ENCODE data around the gene TSHZ3. TPM values are rescaled to one million over a fixed set of nuclear protein-coding genes. Genes with fewer than 3 reads are reported as not detected.

TSHZ3 gene
- total and polyA plus RNA-seq, 4 donors, result 1.9 to 12.9 (median 7.0) TPM

GRCh38 chr19:31294189-31294588, 55.0 kb downstream of the TSHZ3 start:
- Histone ChIP-seq H3K4me3 (no peak overlapping the region), H3K27ac (ENCODE audit: low read depth in 1 of 2, low read length in 1 of 2) (no peak overlapping the region), H3K9me3 (ENCODE audit: control insufficient read depth in 4 of 4, insufficient read depth in 3 of 4, low read length in 3 of 4) (peaks cover 0 to 2% (median 0%) of the 10 kb centered on the region in 4 donors), H3K4me1 (ENCODE audit: control insufficient read depth in 5 of 5, insufficient read depth in 5 of 5, low read length in 5 of 5) (peaks cover 0 to 2% (median 0%) of the 10 kb centered on the region in 5 donors), H3K36me3 (ENCODE audit: control insufficient read depth in 4 of 4, insufficient read depth in 4 of 4, low read length in 4 of 4) (peaks cover 0 to 7% (median 0%) of the 10 kb centered on the region in 4 donors), H3K27me3 (ENCODE audit: control insufficient read depth in 3 of 3, insufficient read depth in 3 of 3, low read length in 2 of 3) (no peaks in the 10 kb centered on the region), H3K9ac (ENCODE audit: insufficient read depth in 1 of 2, low read length in 2 of 2) (no peak overlapping the region)
- 79 to 93% methylated on average over 2 of the region's 2 CpGs for WGBS, 2 donors
- no peak for TF ChIP-seq CTCF (IDR thresholded peaks at IDR 0.05; ENCODE audit: control extremely low read depth, extremely low read depth)
- no peak for DNase-seq
- ATAC-seq (ENCODE audit: insufficient read depth, low FRiP score), result no peak

GRCh38 chr19:31292639-31293185, 56.5 kb downstream of the TSHZ3 start:
- Histone ChIP-seq H3K9me3 (ENCODE audit: control insufficient read depth in 4 of 4, insufficient read depth in 3 of 4, low read length in 3 of 4) (peaks cover 0 to under 1% (median 0%) of the 10 kb centered on the region in 4 donors), H3K27me3 (ENCODE audit: control insufficient read depth in 3 of 3, insufficient read depth in 3 of 3, low read length in 2 of 3) (no peaks in the 10 kb centered on the region), H3K27ac (ENCODE audit: low read depth in 1 of 2, low read length in 1 of 2) (no peak overlapping the region), H3K4me1 (ENCODE audit: control insufficient read depth in 5 of 5, insufficient read depth in 5 of 5, low read length in 5 of 5) (peaks cover 0 to 2% (median 0%) of the 10 kb centered on the region in 5 donors), H3K4me3 (no peak overlapping the region), H3K36me3 (ENCODE audit: control insufficient read depth in 4 of 4, insufficient read depth in 4 of 4, low read length in 4 of 4) (peaks cover 0 to 7% (median 3%) of the 10 kb centered on the region in 4 donors), H3K9ac (ENCODE audit: insufficient read depth in 1 of 2, low read length in 2 of 2) (no peak overlapping the region)
- WGBS, 2 donors, result 90 to 92% methylated on average over 2 of the region's 2 CpGs
- ATAC-seq (ENCODE audit: insufficient read depth, low FRiP score), result no peak
- TF ChIP-seq CTCF (IDR thresholded peaks at IDR 0.05; ENCODE audit: control extremely low read depth, extremely low read depth), result no peak
- DNase-seq, result no peak

GRCh38 chr19:31290931-31291590, 58.2 kb downstream of the TSHZ3 start:
- no peak for ATAC-seq (ENCODE audit: insufficient read depth, low FRiP score)
- no peak for TF ChIP-seq CTCF (IDR thresholded peaks at IDR 0.05; ENCODE audit: control extremely low read depth, extremely low read depth)
- no peak overlapping the region for H3K4me3 ChIP-seq
- H3K9ac ChIP-seq (ENCODE audit: insufficient read depth in 1 of 2, low read length in 2 of 2), result no peak overlapping the region
- H3K27ac ChIP-seq (ENCODE audit: low read depth in 1 of 2, low read length in 1 of 2), result no peak overlapping the region
- H3K4me1 ChIP-seq (ENCODE audit: control insufficient read depth in 5 of 5, insufficient read depth in 5 of 5, low read length in 5 of 5), result peaks cover 0 to 6% (median 2%) of the 10 kb centered on the region in 5 donors
- WGBS, 2 donors, result 74 to 87% methylated on average over 8 of the region's 8 CpGs
- H3K27me3 ChIP-seq (ENCODE audit: control insufficient read depth in 3 of 3, insufficient read depth in 3 of 3, low read length in 2 of 3), result no peaks in the 10 kb centered on the region
- no peak for DNase-seq
- H3K36me3 ChIP-seq (ENCODE audit: control insufficient read depth in 4 of 4, insufficient read depth in 4 of 4, low read length in 4 of 4), result peaks cover 0 to 6% (median 2%) of the 10 kb centered on the region in 4 donors
- H3K9me3 ChIP-seq (ENCODE audit: control insufficient read depth in 4 of 4, insufficient read depth in 3 of 4, low read length in 3 of 4), result no peaks in the 10 kb centered on the region

Data from lung (tissue), 12 donors.